ENCODE data around the gene KBTBD8. TPM values are rescaled to one million over a fixed set of nuclear protein-coding genes. Genes with fewer than 3 reads are reported as not detected.

KBTBD8 gene
- total and polyA plus RNA-seq, 2 of the 13 experiments (the other 11 are each of a cell fraction or from before 2014, with no cell fraction given), result 1.1 to 7.6 TPM

DNA sequence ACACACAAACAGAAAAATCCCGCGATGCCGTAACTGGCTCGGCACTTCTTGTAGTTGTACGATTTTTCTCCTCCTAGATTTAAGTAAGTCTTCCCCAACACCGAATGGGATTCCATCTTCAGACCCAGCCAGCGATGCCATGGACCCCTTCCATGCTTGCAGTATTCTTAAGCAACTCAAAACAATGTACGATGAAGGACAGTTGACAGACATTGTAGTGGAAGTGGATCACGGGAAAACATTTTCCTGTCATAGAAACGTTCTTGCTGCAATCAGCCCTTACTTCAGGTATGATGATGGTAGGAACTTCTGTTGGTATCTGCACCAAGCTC is 763 bp downstream of the KBTBD8 start (continued):
- TF ChIP-seq, protein P1, sequence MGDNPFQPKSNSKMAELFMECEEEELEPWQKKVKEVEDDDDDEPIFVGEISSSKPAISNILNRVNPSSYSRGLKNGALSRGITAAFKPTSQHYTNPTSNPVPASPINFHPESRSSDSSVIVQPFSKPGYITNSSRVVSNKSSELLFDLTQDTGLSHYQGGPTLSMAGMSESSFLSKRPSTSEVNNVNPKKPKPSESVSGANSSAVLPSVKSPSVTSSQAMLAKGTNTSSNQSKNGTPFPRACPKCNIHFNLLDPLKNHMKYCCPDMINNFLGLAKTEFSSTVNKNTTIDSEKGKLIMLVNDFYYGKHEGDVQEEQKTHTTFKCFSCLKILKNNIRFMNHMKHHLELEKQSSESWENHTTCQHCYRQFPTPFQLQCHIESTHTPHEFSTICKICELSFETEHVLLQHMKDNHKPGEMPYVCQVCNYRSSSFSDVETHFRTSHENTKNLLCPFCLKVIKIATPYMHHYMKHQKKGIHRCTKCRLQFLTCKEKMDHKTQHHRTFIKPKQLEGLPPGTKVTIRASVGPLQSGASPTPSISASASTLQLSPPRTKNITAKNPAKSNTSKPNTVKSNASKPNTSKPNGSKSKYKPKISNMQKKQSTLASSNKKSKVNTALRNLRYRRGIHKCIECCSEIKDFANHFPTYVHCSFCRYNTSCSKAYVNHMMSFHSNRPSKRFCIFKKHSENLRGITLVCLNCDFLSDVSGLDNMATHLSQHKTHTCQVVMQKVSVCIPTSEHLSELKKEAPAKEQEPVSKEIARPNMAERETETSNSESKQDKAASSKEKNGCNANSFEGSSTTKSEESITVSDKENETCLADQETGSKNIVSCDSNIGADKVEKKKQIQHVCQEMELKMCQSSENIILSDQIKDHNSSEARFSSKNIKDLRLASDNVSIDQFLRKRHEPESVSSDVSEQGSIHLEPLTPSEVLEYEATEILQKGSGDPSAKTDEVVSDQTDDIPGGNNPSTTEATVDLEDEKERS (CRISPR knock-in tag; IDR thresholded peaks at IDR 0.05), result no peak
- no peak for TF ChIP-seq U2AF2 (IDR thresholded peaks at IDR 0.05; ENCODE audit: low read depth, low read length)
- TF ChIP-seq ZC3H13 (CRISPR knock-in tag; IDR thresholded peaks at IDR 0.05), result no peak
- TF ChIP-seq PITX1 (CRISPR knock-in tag; IDR thresholded peaks at IDR 0.05), result peak; percentile 6; the same call in 1 of the 2 replicates
- TF ChIP-seq, protein P2, sequence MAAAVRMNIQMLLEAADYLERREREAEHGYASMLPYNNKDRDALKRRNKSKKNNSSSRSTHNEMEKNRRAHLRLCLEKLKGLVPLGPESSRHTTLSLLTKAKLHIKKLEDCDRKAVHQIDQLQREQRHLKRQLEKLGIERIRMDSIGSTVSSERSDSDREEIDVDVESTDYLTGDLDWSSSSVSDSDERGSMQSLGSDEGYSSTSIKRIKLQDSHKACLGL (CRISPR knock-in tag; IDR thresholded peaks at IDR 0.05), result no peak
- TF ChIP-seq ZNF737 (CRISPR knock-in tag; IDR thresholded peaks at IDR 0.05; ENCODE audit: borderline replicate concordance), result no peak
- no peak for TF ChIP-seq SP1 (IDR thresholded peaks at IDR 0.05)
- no peak for TF ChIP-seq SP1 (CRISPR knock-in tag; IDR thresholded peaks at IDR 0.05)
- no peak for TF ChIP-seq RFXANK (CRISPR knock-in tag; IDR thresholded peaks at IDR 0.05)
- no peak for TF ChIP-seq RCOR2 (CRISPR knock-in tag; IDR thresholded peaks at IDR 0.05)
- no peak for TF ChIP-seq ZNF672 (CRISPR knock-in tag; IDR thresholded peaks at IDR 0.05)
- no peak for TF ChIP-seq RNF2 (conservative IDR thresholded peaks at IDR 0.05; ENCODE audit: low read depth)
- TF ChIP-seq NFYC (CRISPR knock-in tag; IDR thresholded peaks at IDR 0.05), result 0 out of 2 replicates have a peak, but pooled peaks have one; percentile 7
- TF ChIP-seq, protein P3, sequence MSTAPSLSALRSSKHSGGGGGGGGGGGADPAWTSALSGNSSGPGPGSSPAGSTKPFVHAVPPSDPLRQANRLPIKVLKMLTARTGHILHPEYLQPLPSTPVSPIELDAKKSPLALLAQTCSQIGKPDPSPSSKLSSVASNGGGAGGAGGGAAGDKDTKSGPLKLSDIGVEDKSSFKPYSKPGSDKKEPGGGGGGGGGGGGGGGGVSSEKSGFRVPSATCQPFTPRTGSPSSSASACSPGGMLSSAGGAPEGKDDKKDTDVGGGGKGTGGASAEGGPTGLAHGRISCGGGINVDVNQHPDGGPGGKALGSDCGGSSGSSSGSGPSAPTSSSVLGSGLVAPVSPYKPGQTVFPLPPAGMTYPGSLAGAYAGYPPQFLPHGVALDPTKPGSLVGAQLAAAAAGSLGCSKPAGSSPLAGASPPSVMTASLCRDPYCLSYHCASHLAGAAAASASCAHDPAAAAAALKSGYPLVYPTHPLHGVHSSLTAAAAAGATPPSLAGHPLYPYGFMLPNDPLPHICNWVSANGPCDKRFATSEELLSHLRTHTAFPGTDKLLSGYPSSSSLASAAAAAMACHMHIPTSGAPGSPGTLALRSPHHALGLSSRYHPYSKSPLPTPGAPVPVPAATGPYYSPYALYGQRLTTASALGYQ (CRISPR knock-in tag; IDR thresholded peaks at IDR 0.05), result no peak
- TF ChIP-seq ZFP90 (CRISPR knock-in tag; IDR thresholded peaks at IDR 0.05; ENCODE audit: borderline replicate concordance), result no peak
- TF ChIP-seq ZSCAN31 (CRISPR knock-in tag; IDR thresholded peaks at IDR 0.05; ENCODE audit: low read depth), result no peak
- no peak for TF ChIP-seq ZNF768 (CRISPR knock-in tag; IDR thresholded peaks at IDR 0.05)
- TF ChIP-seq, protein P4, sequence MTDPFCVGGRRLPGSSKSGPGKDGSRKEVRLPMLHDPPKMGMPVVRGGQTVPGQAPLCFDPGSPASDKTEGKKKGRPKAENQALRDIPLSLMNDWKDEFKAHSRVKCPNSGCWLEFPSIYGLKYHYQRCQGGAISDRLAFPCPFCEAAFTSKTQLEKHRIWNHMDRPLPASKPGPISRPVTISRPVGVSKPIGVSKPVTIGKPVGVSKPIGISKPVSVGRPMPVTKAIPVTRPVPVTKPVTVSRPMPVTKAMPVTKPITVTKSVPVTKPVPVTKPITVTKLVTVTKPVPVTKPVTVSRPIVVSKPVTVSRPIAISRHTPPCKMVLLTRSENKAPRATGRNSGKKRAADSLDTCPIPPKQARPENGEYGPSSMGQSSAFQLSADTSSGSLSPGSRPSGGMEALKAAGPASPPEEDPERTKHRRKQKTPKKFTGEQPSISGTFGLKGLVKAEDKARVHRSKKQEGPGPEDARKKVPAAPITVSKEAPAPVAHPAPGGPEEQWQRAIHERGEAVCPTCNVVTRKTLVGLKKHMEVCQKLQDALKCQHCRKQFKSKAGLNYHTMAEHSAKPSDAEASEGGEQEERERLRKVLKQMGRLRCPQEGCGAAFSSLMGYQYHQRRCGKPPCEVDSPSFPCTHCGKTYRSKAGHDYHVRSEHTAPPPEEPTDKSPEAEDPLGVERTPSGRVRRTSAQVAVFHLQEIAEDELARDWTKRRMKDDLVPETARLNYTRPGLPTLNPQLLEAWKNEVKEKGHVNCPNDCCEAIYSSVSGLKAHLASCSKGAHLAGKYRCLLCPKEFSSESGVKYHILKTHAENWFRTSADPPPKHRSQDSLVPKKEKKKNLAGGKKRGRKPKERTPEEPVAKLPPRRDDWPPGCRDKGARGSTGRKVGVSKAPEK (CRISPR knock-in tag; IDR thresholded peaks at IDR 0.05; ENCODE audit: borderline replicate concordance), result peak; percentile 20; the same call in 1 of the 2 replicates
- TF ChIP-seq ZNF781 (CRISPR knock-in tag; IDR thresholded peaks at IDR 0.05; ENCODE audit: borderline replicate concordance, not compliant biosample characterization), result no peak
- TF ChIP-seq ZNF496 (CRISPR knock-in tag; IDR thresholded peaks at IDR 0.05; ENCODE audit: insufficient replicate concordance), result no peak

Measured in HepG2 (cell line).